OCI-LY7 (cell line): Measurements from ENCODE around the gene NAV2. TPM values are rescaled to one million over a fixed set of nuclear protein-coding genes. Genes with fewer than 3 reads are reported as not detected.

Experiments used
- BruUV-seq: library from RNA; stranded (reverse); fragments of 400-500 nt; replicated peaks from 2 replicates; lab custom pipeline; 2021; lab: Mats Ljungman, UMichigan
- CTCF ChIA-PET: fragments of 300-600 bp; sonication (Branson Sonifier 250); formaldehyde crosslinking; loops from one replicate; lab custom pipeline; 2022; ENCODE audit warnings: antibody characterized with exemption; ENCODE audit not compliant: unreplicated experiment; lab: Charles Lee
- POLR2A ChIA-PET: fragments of 300-600 bp; sonication (Branson Sonifier 250); formaldehyde crosslinking; loops from one replicate; lab custom pipeline; 2022; ENCODE audit warnings: antibody characterized with exemption; lab: Charles Lee
- DNase-seq: peaks from one replicate; pipeline ENCODE4 v3.0.0-alpha.2; 2015; ENCODE audit warnings: low spot score
- H2AFZ ChIP-seq: fragments of 200-600 bp; sonication (generic), shearing (Covaris generic); 2 replicates; pipeline ENCODE4 v1.6.1; 2014; ENCODE audit warnings: mild to moderate bottlenecking, antibody characterized with exemption, low read length, moderate library complexity
- H3K27ac ChIP-seq: fragments of 200-600 bp; sonication (generic); 2 replicates; pipeline ENCODE4 v1.5.1; 2014; ENCODE audit warnings: mixed run types, low read depth, mild to moderate bottlenecking, moderate library complexity, low read length, inconsistent platforms; ENCODE audit not compliant: poor library complexity, severe bottlenecking
- H3K36me3 ChIP-seq: fragments of 200-600 bp; sonication (generic); 2 replicates; pipeline ENCODE4 v1.6.1; 2014; ENCODE audit warnings: mild to moderate bottlenecking, antibody characterized with exemption, low read length, moderate library complexity, mixed read lengths; ENCODE audit not compliant: insufficient read depth
- H3K4me1 ChIP-seq: fragments of 200-600 bp; sonication (generic); 2 replicates; pipeline ENCODE4 v1.5.1; 2014; ENCODE audit warnings: mild to moderate bottlenecking, low read length; ENCODE audit not compliant: insufficient read depth, poor library complexity, severe bottlenecking
- H3K4me2 ChIP-seq: fragments of 200-600 bp; sonication (generic); 2 replicates; pipeline ENCODE4 v1.6.1; 2014; ENCODE audit warnings: mild to moderate bottlenecking, low read length
- H3K4me3 ChIP-seq: fragments of 200-600 bp; sonication (generic); 2 replicates; pipeline ENCODE4 v1.5.1; 2014; ENCODE audit warnings: mild to moderate bottlenecking, low read depth, low read length; ENCODE audit not compliant: poor library complexity, severe bottlenecking
- H3K79me2 ChIP-seq: fragments of 200-600 bp; sonication (generic); 2 replicates; pipeline ENCODE4 v1.6.1; 2016; ENCODE audit warnings: low read depth, mild to moderate bottlenecking, low read length, moderate library complexity, mixed read lengths; ENCODE audit not compliant: insufficient read depth
- H3K9me2 ChIP-seq: fragments of 200-600 bp; sonication (generic); 2 replicates; pipeline ENCODE4 v1.6.1; 2016; ENCODE audit warnings: mild to moderate bottlenecking, low read length, mixed read lengths; ENCODE audit not compliant: insufficient read depth
- H3K9me3 ChIP-seq: fragments of 200-600 bp; sonication (generic); 2 replicates; pipeline ENCODE4 v1.6.1; 2014; ENCODE audit warnings: mild to moderate bottlenecking, mixed run types, low read length, mixed read lengths
- H4K20me1 ChIP-seq: fragments of 200-600 bp; sonication (generic); 2 replicates; pipeline ENCODE4 v1.6.1; 2014; ENCODE audit warnings: mild to moderate bottlenecking, antibody characterized with exemption, low read length, moderate library complexity, mixed read lengths; ENCODE audit not compliant: insufficient read depth
- EZH2phosphoT487 ChIP-seq: fragments of 200-600 bp; sonication (generic); IDR thresholded peaks from 2 replicates; pipeline ENCODE4 v1.6.1; 2018; ENCODE audit warnings: low read depth, borderline replicate concordance, mild to moderate bottlenecking, mixed run types, antibody characterized with exemption, low read length, moderate library complexity, mixed read lengths
- intact Hi-C: fragments of 100-400 bp; cut with micrococcal nuclease; formaldehyde crosslinking; loops from one replicate; pipeline ENCODE4 v1.10.0; 2022; ENCODE audit not compliant: unreplicated experiment
- total RNA-seq, 2 experiments: library from RNA; depleted of rRNA in 1 of 2; stranded (reverse); fragments of >200 nt in 1 of 2; shearing (Covaris generic) in 1 of 2; gene quantifications; 2 replicates each; pipeline ENCODE4 v1.2.3, GENCODE V29; 2014 to 2022
- TF ChIP-seq, protein P1 (sequence below): fragments of 200-600 bp; sonication (generic); conservative IDR thresholded peaks from 2 replicates; pipeline ENCODE4 v1.5.1; 2014; ENCODE audit warnings: mild to moderate bottlenecking, antibody characterized with exemption, low read length, moderate library complexity, mixed read lengths

The NAV2 gene
- total RNA-seq, 2 experiments from 2014 or later: 0.06 to 0.68 TPM

GRCh38 chr11:19670030-19670791 is 42.4 kb upstream of the NAV2 start:
- ChIA-PET POLR2A (interaction anchor here (0.6 kb wide), 2 partner anchors 115 to 612 kb away, joined by 3 to 4 read pairs; no protein-coding TSS in a partner anchor), CTCF (no interaction called here)
- no peaks in the 10 kb centered on the region for H3K9me2 ChIP-seq
- intact Hi-C loops: no loop called here
- no peaks in the 10 kb centered on the region for H3K9me3 ChIP-seq
- no peak overlapping the region for H3K4me3 ChIP-seq
- TF ChIP-seq EZH2phosphoT487: no peak
- TF ChIP-seq, protein P1, sequence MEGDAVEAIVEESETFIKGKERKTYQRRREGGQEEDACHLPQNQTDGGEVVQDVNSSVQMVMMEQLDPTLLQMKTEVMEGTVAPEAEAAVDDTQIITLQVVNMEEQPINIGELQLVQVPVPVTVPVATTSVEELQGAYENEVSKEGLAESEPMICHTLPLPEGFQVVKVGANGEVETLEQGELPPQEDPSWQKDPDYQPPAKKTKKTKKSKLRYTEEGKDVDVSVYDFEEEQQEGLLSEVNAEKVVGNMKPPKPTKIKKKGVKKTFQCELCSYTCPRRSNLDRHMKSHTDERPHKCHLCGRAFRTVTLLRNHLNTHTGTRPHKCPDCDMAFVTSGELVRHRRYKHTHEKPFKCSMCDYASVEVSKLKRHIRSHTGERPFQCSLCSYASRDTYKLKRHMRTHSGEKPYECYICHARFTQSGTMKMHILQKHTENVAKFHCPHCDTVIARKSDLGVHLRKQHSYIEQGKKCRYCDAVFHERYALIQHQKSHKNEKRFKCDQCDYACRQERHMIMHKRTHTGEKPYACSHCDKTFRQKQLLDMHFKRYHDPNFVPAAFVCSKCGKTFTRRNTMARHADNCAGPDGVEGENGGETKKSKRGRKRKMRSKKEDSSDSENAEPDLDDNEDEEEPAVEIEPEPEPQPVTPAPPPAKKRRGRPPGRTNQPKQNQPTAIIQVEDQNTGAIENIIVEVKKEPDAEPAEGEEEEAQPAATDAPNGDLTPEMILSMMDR: no peak
- no TSS peak for BruUV-seq
- H3K36me3 ChIP-seq: no peaks in the 10 kb centered on the region
- no peaks in the 10 kb centered on the region for H3K79me2 ChIP-seq
- H3K4me2 ChIP-seq: no peak overlapping the region
- H3K27ac ChIP-seq: no peak overlapping the region
- H3K4me1 ChIP-seq: no peaks in the 10 kb centered on the region
- no peak for DNase-seq
- no peaks in the 10 kb centered on the region for H4K20me1 ChIP-seq
- no peak overlapping the region for H2AFZ ChIP-seq

DNA sequence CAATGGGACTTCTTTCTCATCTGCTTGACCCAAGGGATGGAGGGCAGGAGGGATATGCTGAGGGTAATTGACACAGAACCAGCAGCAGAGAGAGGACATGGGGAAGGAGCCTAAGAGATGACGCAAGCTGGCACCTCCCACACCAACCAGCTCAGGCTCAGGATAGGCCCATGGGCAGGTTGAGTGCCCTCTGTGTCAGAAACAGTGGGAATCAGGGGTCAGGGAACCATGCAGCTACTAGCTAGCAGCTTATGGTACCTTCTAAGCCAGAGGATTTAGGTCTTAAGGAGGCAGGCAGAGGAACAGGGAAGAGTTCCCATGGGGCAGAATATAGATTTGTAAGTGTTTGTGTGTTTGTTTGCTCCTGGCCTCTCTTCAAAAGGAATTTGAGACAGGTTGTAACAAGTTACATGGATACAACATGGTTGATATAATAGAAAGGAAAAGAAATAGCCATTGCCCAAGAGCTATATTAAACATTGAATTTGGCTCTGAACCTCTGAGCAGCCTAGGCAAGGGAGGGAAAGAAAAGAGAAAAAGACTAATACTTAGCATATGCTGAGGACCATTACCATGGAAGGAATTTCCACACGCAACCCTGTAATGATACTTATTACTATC is 39.9 kb upstream of the NAV2 start:
- Histone ChIP-seq H2AFZ (no peak overlapping the region), H3K4me2 (no peak overlapping the region), H3K4me1 (no peaks in the 10 kb centered on the region), H3K27ac (no peak overlapping the region), H4K20me1 (no peaks in the 10 kb centered on the region), H3K4me3 (no peak overlapping the region), H3K9me3 (no peaks in the 10 kb centered on the region), H3K9me2 (no peaks in the 10 kb centered on the region), H3K36me3 (no peaks in the 10 kb centered on the region), H3K79me2 (no peaks in the 10 kb centered on the region)
- POLR2A ChIA-PET: no interaction called here
- BruUV-seq: no TSS peak
- TF ChIP-seq EZH2phosphoT487: no peak
- TF ChIP-seq, protein P1: no peak
- CTCF ChIA-PET: no interaction called here
- intact Hi-C loops: no loop called here
- no peak for DNase-seq
